GM19351 (cell line): ENCODE results near the gene TARM1.
"Not testable (repeated sequence)": the region's sequence is repeated elsewhere in the genome, so short reads cannot be mapped to it uniquely, and the experiment has no call there.

Experiments used
- ATAC-seq: cut with Tn5 transposase; IDR thresholded peaks from one replicate; pipeline ENCODE4 v1.9.1; 2021; ENCODE audit warnings: mild to moderate bottlenecking, moderate library complexity; ENCODE audit not compliant: unreplicated experiment

The TARM1 gene

DNA sequence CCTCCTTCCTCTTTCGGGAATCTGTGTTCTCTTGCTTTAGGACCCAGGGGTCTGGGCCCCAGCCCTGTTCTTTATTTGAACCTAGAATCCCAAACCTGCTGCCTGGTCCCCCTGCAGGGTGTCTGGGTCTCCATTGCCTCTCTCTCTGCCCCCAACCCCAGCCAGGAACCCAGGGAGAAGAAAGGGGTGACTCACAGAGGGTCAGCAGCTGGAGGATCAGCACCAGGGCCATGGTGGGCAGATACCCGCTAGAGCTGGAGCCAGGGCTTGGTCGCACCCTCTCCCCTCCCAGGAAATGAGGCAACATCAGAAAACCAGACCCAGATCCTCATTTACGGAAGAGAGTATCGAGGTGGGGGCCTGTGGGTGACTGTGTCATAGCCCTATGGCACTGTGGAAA lies 19.4 kb upstream of the TARM1 start, which contains the start of gene OSCAR:
Gene OSCAR (minus strand): TSS at position 243 of the 400 bp plus-strand sequence. CDS start 11 bp downstream, at position 232.
- no peak for ATAC-seq

DNA sequence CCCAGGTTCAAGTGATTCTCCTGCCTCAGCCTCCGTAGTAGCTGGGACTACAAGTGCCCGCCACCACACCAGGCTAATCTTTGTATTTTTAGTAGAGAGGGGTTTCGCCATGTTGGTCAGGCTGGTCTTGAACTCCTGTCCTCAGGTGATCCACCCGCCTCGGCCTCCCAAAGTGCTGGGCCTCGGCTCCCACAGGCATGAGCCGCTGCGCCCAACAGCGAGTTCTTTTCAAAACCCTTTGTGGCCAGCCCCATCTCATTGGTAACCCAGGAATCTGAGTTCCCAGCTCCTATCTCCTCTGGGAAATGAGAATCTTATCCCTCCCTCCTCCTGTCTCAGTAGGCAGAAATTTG lies 18.7 kb upstream of the TARM1 start:
- not testable (repeated sequence) for ATAC-seq

DNA sequence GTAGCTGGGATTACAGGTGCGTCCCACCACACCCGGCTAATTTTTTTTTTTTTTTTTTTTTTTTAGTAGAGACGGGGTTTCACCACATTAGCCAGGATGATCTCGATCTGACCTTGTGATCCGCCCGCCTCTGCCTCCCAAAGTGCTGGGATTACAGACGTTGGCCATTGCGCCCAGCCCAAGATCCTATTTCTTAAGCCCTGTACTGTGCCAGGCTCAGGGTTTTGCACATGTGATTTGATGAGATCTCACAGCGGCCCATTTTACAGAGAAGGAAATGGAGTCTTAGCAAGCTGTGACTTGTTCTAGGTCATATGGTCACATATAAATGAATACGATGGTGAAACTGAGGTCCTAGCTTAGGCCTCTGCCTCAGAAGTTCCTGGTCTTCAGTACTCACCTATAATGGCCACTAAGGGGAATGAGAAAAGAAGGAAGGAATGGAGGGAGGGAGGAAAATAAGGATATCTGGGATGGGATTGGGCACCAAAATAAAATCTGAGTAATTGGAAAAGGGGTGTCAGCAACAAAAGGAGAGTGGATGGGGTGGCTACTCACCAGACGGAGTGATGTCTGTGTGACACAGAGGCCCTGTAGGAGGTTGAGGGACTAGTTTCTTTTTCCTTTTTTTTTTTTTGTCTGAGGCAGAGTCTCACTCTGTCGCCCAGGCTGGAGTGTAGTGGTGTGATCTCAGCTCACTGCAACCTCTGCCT lies 18.2 kb upstream of the TARM1 start:
- no peak for ATAC-seq

DNA sequence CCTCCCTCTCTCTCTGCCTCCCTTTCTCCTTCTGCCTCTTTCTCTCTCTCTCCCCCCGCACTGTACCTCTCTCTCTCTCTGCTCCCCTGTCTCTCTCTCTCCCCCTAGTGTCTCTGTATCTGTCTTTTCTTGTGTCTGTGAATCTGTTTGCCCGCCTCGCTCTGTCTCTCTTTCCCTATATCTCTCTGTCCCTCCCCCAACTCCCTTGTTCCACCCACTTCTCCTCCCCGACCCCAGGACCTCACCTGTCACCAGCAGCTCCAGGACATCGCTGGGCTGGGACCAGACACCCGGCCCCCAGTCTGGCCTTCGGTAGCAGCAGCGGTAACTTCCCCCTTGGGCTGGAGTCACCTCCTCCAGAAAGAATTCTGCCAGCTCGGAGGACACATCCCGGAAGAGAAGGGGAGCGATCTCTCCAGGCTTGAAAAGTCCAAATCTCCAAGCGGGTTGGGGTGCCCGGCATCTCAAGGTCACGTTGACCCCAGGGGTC lies 15.5 kb upstream of the TARM1 start:
- ATAC-seq = no peak

DNA sequence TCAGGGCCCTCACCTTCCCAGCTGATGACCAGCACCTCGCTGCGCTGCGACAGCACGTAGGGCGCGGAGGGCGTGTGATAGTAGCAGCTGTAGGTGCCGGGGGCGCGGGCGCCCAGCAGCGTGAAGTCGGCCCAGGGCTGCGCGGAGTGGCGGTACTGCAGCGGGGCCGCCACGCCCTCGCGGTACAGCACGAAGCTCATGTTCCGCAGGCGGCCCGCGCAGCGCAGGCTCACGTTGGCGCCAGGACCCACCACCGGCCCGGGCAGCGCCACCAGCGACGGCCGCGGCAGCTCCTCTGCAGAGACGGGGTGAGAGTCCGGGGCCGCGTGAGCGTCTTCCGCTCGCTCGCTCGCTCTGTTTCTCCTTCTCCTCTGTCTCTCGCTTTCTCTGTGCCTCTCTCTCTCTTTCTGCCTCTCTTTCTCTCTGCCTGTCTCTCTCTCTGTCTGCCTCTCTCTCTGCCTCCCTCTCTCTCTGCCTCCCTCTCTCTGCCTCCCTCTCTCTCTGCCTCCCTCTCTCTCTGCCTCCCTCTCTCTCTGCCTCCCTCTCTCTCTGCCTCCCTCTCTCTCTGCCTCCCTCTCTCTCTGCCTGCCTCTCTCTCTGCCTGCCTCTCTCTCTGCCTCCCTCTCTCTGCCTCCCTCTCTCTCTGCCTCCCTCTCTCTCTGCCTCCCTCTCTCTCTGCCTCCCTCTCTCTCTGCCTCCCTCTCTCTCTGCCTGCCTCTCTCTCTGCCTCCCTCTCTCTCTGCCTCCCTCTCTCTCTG lies 14.9 kb upstream of the TARM1 start:
- not testable (repeated sequence) for ATAC-seq

DNA sequence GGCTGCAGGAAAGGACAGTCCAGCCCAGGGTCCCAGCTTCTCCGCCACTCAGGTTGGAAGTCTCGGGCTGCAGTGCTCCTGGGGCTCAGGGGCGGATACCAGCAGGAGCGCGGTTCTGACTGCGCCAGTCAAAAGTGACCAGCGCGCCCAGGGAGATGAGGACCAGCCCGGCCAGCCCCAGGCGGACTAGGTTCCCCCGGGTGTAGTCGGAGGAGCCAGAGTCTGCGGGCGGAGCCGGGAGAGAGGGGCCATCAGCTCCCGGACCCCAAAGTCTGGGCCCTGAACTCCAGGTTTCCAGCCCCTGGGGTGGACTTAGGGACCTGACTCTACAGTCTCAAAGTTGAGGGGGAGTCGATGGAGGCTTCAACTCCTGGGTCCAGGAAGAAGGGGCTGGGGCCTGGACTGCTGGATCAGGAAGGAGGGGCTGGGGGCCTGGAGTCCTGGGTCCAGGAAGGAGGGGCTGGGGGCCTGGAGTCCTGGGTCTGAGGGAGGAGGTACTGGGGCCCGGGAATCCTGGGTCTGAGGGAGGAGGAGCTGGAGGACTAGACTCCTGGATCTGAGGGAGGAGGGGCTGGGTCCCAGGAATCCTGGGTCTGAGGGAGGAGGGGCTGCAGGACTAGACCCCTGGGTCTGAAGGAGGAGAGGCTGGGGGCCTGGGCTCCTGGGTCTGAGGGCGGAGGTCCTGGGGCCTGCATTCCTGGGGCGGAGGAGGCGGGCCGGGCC lies 14.1 kb upstream of the TARM1 start:
- ATAC-seq = no peak

DNA sequence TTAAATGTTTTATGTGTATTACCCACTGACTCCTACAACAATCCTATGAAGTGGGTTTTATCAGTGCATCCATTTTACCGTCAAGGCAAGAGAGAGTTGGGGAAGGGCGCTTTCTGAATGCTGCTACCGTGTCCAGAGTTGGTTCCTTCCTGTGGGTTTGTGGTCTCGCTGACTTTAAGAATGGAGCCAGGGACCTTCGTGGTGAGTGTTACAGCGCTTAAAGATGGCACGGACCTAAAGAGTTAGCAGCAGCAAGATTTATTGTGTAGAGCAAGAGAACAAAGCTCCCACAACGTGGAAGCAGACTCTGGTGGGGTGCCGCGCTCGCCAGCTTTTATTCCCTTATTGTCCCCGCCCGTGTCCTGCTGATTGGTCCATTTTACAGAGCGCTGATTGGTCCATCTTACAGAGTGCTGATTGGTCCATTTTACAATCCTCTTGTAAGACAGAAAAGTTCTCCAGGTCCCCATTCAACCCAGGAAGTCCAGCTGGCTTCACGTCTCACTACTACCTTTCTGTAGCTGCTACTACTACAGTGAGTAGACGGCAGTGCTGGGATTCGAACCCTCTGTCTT lies 13.3 kb upstream of the TARM1 start:
- no peak for ATAC-seq

DNA sequence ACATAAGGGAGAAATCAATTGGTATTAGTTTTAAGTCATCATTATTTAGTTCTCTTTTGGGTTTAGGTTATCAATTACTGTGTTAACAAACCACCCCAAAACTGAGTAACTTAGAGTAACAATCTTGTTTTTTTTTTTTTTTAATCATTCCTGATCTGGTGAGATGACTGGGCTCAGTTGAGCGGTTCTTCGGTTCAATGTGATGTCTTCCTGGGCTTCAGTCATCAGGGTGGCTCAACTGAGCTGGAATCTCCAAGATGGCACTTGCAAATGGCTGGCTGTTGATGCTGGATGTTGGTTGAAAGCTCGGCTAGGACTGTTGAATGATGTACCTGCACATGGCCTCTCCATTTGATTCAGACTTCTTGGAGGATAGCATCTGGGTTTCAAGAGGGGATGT lies 3.2 kb upstream of the TARM1 start:
- ATAC-seq = no peak

DNA sequence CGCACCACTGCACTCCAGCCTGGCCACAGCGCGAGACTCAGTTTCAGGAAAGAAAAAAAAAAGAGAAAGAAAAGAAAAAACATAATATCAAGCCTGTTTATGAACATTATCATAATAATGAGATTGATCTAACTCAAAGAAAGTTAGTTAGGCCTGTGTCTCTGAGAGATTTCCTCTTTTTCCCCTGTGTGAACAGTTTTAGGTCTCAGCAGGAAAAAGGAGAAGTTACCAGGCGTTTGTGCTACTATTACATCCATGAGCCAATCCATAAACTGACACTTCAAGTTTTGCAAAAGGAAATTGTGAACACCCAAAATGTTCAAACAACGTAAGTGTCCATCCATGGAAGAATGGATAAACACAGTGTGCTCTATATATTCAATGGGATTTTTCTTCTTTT lies 3.8 kb downstream of the TARM1 start:
- ATAC-seq = no peak

DNA sequence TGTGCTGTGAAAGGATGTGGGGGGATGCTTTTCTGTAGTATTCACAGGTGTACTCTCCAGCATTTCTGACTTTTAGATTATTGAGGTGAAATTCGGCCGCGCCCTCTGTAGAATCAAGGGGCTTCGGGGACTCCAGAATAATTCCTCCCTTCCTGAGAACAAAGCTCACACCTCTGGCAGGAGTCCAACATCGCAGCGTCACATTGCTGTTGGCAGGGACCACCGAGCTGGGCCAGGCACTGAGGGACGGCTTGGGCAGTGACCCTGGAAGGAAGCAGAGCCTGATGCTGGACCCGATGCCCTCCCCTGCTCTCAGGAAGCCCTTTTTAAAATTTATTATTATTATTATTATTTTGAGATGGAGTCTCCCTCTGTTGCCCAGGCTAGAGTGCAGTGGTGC lies 6.3 kb downstream of the TARM1 start:
- ATAC-seq = no peak

DNA sequence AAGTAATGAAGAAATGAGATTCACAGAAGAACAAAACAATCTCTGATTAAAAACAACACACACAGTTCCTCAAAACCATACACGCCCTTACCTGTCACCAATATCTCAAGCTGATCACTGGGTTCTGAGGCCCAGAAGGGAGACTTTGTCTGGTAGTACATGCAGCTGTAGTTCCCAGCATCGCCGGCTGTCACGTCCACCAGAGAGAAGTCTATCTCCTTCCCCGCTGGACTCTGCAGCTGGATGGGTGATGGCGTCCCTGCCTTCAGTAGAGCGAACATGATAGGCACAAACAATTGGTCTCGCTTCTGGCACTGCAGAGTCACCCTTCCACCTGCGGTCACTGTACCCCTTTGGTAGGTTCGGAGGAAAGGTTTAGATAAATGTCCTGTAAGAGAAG lies 7.3 kb downstream of the TARM1 start:
- no peak for ATAC-seq

DNA sequence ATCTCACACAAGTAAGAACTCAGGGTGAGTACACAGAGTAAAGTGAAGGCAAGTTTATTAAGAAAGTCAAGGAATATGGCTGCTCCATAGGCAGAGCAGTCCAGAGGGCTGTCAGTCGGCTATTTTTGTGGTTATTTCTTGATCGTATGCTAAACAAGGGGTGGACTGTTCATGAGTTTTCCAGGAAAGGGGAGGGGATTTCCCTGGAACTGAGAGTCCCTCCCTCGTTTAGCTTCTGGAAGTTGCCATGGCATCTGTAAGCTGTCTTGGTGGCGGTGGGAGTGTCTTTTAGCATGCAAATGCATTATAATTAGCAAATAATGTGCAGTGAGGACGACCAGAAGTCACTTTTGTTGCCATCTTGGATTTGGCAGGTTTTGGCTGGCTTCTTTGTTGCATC lies 11.7 kb downstream of the TARM1 start:
- no peak for ATAC-seq

DNA sequence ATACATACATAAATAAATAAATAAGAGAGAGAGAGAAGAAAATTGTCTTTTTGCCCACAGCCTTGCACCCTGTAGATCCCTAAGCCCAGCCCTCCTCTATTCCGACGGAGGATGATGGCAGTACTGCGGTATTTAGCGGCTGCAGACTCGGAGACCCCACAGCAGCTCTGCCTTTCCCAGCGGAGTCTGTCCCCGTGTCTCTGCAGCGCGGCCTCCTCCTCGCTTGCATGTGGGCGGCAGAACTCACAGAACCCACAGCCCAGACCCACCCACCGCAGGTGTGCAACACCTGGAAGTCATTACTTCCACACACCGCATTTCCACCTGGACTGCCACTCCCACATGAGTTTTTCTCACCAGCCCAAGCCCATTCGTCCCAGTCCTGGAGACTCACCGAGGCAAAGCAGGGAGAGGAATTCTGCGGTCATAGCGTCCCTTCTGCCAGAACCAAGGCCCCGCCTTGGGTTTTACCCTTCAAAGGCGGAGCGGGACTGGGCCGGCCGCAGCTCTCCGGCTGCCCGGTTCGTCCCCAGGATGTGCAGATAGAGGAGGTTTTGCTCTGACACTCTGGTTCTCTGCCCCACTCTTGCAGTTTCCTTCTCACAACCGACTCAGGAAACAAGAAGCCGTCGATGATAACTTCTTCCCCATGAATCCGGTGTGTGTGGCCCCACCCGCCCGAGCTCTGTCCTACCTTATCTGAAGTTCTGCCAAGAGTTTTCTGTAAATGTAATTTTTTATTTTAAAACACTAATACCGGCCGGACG lies 17.6 kb downstream of the TARM1 start, which contains the start of gene VSTM1:
Gene VSTM1 (minus strand): TSS at position 548 of the 767 bp plus-strand sequence. CDS start 120 bp downstream, at position 428.
- no peak for ATAC-seq

DNA sequence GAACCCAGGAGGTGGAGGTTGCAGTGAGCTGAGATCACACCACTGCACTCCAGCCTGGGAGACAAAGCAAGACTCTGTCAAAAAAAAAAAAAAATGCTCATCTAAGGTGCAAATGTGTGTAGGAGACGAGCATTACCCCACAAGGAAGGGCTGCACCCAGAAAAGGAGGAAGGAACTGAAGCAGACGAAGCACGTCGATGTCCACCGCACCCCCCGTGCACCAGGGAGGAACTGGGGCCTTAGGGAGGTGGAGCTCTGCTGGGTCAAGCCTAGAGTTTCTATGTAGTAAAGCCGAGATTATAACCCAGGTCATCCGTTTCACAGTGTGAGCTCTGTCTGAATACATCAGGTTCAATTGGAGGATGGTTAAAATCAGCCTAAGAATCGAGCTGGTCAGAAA lies 18.5 kb downstream of the TARM1 start:
- ATAC-seq = no peak

DNA sequence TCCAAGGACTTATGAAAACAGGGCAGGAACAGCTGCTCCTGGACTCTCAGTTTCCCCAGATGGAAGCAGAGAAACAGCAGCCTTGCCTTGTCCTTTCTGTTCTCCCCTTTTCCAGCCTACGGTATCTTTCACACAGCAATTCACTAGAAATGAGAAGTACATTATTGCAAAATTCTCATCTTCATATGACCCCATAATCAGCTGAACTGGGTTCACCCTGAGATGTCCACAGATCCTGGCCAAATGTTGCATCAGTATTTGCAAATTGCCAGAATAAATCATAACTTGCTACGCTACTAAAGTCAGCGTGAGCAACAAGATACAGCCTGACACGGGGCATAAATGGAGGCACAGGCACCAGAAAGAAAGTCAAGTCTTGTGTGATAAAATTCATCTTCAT lies 33.5 kb downstream of the TARM1 start:
- no peak for ATAC-seq

DNA sequence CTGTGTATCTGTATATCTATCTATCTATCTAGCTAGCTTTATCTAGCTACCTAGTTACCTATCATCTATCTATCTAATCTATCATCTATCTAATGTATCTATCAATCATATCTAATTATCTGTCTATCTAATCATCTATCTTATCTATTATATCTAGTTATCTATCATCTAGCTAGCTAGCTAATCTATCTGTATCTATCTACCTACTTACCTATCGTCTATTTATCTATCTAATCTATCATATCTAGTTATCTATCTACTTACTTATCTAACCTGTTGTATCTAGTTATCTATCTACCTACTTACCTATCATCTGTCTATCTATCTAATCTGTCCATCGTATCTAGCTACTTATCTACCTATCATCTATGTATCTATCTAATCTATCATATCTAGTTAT lies 35.4 kb downstream of the TARM1 start:
- ATAC-seq = no peak

DNA sequence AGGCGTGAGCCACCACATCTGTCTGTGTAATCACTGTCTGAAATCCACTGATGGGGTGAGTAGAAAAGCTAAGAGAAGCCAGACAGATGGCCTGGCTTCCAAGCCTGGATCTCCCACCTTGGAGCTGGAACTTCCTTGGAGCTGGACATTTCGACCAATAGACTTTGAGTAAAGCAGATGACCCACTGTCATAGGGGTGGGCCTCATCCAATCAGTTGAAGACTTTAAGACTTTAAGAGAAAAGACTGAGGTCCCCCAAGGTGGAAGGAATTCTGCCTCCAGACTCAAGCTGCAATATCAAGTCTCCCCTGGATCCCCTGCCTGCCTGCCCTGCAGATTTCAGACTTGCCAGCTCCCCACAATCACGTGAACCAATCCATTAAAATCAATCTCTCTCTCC lies 38.2 kb downstream of the TARM1 start:
- no peak for ATAC-seq

DNA sequence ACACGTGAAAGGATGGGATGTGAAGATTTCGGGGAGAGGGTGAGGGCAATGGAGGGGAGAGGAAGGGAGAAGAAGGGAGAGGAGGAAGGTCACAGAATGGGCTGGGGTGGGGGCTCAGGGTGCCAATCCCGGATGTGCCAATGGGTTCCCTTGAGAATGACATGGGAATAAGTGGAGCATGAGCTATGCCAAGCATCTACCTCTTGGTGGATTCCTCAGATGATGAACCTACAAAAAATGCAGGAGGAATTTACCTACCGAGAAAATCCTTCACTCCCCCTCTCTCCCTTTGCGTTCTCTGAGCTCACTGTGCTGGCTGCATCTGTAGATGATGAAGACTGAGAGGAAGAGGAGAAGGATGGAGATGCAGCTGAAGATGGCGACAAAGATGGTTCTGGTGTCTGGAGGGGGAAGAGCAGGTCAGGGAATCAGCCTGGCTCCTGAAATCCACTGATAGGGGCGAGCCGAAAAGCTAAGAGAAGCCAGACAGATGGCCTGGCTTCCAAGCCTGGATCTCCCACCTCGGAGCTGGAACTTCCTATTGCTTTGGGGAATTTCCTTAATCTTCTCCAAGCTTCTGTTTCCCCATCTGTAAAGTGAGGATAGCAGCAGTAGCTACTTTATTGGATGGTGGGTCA lies 39.1 kb downstream of the TARM1 start:
- ATAC-seq = no peak

DNA sequence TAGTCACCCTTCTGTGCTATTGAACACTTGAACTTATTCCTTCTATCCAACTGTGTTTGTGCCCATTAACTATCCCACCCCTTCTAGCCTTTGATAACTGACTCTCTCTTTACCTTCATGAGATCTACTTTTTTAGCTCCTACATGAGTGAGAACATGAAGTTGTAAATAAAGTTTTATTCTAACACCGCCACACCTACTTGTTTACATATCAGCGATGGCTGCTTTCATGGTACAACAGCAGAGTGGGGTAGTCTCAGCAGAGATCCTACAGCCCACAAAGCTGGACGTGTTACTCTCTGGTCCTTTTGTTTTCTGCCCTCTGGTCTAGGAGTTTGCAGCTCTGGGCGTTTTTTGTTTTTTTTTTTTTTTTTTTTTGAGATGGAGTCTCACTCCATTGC lies 41.2 kb downstream of the TARM1 start:
- no peak for ATAC-seq

DNA sequence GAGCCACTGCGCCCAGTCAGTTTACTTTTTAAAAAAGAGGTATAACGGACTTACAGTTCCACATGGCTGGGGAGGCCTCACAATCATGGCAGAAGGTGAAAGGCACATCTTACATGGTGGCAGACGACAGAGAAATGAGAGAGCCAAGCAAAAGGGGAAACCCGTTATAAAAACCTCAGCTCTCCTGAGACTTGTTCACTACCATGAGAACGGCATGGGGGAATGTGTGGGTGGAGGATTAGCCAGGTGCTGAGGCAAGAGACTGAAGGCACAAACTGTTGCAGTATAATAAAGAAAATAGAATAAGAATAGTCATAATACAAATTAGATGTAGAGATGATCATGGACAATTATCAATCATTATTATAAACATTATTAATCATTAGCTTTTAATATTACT lies 44.6 kb downstream of the TARM1 start:
- not testable (repeated sequence) for ATAC-seq
